ENCODE measurements around the gene SIVA1.

The SIVA1 gene

GRCh38 chr14:104771918-104772706, 19.2 kb downstream of the SIVA1 start:
- DNase-seq (ENCODE audit: low read depth) = no peak

- no peak for DNase-seq (ENCODE audit: low read depth)
Measured at GRCh38 chr14:104772707-104773504, 20.0 kb downstream of the SIVA1 start.

GRCh38 chr14:104773505-104774452, 20.8 kb downstream of the SIVA1 start:
- DNase-seq (ENCODE audit: low read depth) = no peak

GRCh38 chr14:104774453-104775072, 21.6 kb downstream of the SIVA1 start:
- DNase-seq (ENCODE audit: low read depth) = no peak

- DNase-seq (ENCODE audit: low read depth) = no peak
Measured at GRCh38 chr14:104775073-104775489, 22.1 kb downstream of the SIVA1 start.

GRCh38 chr14:104776481-104776880, 23.5 kb downstream of the SIVA1 start:
- DNase-seq (ENCODE audit: low read depth) = no peak

GRCh38 chr14:104776961-104777807, 24.2 kb downstream of the SIVA1 start:
- DNase-seq (ENCODE audit: low read depth) = no peak

- no peak for DNase-seq (ENCODE audit: low read depth)
Measured at GRCh38 chr14:104777808-104778249, 24.9 kb downstream of the SIVA1 start.

GRCh38 chr14:104778694-104779331, 25.9 kb downstream of the SIVA1 start:
- no peak for DNase-seq (ENCODE audit: low read depth)

- no peak for DNase-seq (ENCODE audit: low read depth)
Measured at GRCh38 chr14:104779776-104780512, 27.0 kb downstream of the SIVA1 start.

- DNase-seq (ENCODE audit: low read depth) = no peak
Measured at GRCh38 chr14:104780513-104781030, 27.6 kb downstream of the SIVA1 start.

GRCh38 chr14:104781271-104782077, 28.5 kb downstream of the SIVA1 start:
- no peak for DNase-seq (ENCODE audit: low read depth)

GRCh38 chr14:104782086-104782807, 29.3 kb downstream of the SIVA1 start:
- no peak for DNase-seq (ENCODE audit: low read depth)

GRCh38 chr14:104782808-104783139, 29.8 kb downstream of the SIVA1 start:
- no peak for DNase-seq (ENCODE audit: low read depth)

- DNase-seq (ENCODE audit: low read depth) = no peak
Measured at GRCh38 chr14:104783484-104784217, 30.7 kb downstream of the SIVA1 start.

GRCh38 chr14:104784218-104784568, 31.2 kb downstream of the SIVA1 start:
- DNase-seq (ENCODE audit: low read depth) = no peak
